ENCODE measurements around the gene NFAM1. TPM values are rescaled to one million over a fixed set of nuclear protein-coding genes. Genes with fewer than 3 reads are reported as not detected.

Gene NFAM1, protein sequence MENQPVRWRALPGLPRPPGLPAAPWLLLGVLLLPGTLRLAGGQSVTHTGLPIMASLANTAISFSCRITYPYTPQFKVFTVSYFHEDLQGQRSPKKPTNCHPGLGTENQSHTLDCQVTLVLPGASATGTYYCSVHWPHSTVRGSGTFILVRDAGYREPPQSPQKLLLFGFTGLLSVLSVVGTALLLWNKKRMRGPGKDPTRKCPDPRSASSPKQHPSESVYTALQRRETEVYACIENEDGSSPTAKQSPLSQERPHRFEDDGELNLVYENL
- total RNA-seq, result 1 to 10 TPM in 3 of 7 donors, under 1 TPM in 4; 0.36 to 3.5 (median 0.91) TPM
- polyA plus RNA-seq, result 1 to 10 TPM in 1 of 2 donors, under 1 TPM in 1; 0.42 to 1.5 TPM
- long read RNA-seq, donor 1, partial matches to known transcripts, result 0 of 1 reads
- long read RNA-seq, donor 1, other reads (novel, unspliced or antisense), result 1 of 1 reads
- long read RNA-seq, donor 2, result 0 reads
- long read RNA-seq, donor 3, full-length matches to known transcripts, result 3 of 5 reads
- long read RNA-seq, donor 3, partial matches to known transcripts, result 0 of 5 reads
- long read RNA-seq, donor 3, other reads (novel, unspliced or antisense), result 2 of 5 reads

DNA sequence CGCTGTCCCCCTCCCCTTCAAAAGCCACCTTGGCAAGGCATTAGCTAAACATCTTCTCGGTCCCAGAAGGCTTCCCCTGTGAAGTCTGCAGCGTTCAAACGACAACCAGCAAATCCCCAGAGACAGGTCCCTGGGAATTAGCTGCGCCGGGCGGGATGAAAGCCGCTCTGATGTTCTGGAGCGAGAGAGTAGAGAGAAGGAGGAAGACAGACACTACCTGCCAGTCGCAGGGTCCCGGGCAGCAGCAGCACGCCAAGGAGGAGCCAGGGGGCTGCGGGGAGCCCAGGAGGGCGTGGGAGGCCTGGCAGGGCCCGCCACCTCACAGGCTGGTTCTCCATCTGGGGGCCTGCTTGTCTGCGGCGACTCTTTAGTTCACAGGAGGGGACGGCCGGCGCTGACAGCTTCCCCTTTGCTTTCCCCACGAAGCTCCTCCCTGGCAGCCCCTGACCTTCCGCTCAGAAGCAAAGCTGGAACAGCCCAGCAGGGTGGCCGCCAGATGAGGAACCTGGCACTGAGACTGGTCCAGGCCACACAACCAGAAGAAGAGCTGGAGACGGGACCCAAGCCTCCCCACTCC lies at the start of gene NFAM1:
NFAM1 (minus strand) TSS at position 384 of the 577 bp plus-strand sequence; CDS start at position 338, 46 bp downstream.
- H3K4me3 ChIP-seq, result no peak within 1 kb of the TSS

DNA sequence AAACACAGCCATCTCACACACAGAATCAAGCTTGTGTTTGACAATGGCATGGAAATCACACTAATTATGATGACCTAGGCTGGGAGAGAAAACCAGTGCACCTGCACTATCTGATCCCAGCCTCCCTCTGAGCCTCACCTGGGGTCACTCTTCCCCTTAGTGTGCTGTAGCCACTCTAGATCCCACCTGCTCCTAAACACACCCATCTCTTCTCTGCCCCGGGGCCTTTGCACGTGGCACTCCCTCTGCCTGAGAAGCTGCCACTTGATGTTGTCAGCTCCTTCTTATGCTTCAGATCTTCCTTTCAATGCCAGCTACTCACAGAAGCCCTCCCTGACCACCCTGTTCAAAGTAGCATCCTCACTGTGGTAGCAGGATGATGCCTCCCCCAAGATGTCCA lies 42.9 kb upstream of the NFAM1 start:
- no peaks in the 10 kb centered on the region for H3K4me1 ChIP-seq (ENCODE audit: insufficient read depth)
- H3K27ac ChIP-seq, result no peak overlapping the region
- no peak overlapping the region for H3K4me3 ChIP-seq
- no peaks in the 10 kb centered on the region for H3K36me3 ChIP-seq
- H3K27me3 ChIP-seq, result no peaks in the 10 kb centered on the region
- no peaks in the 10 kb centered on the region for H3K9me3 ChIP-seq
- no peak for DNase-seq
- TF ChIP-seq POLR2A (IDR thresholded peaks at IDR 0.05) (no peak), EP300 (IDR thresholded peaks at IDR 0.05) (no peak)
- TF ChIP-seq, protein P1, sequence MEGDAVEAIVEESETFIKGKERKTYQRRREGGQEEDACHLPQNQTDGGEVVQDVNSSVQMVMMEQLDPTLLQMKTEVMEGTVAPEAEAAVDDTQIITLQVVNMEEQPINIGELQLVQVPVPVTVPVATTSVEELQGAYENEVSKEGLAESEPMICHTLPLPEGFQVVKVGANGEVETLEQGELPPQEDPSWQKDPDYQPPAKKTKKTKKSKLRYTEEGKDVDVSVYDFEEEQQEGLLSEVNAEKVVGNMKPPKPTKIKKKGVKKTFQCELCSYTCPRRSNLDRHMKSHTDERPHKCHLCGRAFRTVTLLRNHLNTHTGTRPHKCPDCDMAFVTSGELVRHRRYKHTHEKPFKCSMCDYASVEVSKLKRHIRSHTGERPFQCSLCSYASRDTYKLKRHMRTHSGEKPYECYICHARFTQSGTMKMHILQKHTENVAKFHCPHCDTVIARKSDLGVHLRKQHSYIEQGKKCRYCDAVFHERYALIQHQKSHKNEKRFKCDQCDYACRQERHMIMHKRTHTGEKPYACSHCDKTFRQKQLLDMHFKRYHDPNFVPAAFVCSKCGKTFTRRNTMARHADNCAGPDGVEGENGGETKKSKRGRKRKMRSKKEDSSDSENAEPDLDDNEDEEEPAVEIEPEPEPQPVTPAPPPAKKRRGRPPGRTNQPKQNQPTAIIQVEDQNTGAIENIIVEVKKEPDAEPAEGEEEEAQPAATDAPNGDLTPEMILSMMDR (IDR thresholded peaks at IDR 0.05), result no peak
- WGBS, 3 donors, result 89 to 94% (median 92%) methylated on average over 2 of the region's 2 CpGs
- intact Hi-C loops (cut with DNase I), result no loop called here

More for the DNA sequence above, at the start of gene NFAM1:
- no peak for DNase-seq
- Histone ChIP-seq H3K36me3 (no peaks in the 10 kb centered on the region), H3K27me3 (no peaks in the 10 kb centered on the region), H3K27ac (no peak within 1 kb of the TSS), H3K4me1 (ENCODE audit: insufficient read depth) (no peaks in the 10 kb centered on the region), H3K9me3 (no peaks in the 10 kb centered on the region)
- TF ChIP-seq EP300 (IDR thresholded peaks at IDR 0.05) (no peak), POLR2A (IDR thresholded peaks at IDR 0.05) (no peak)
- TF ChIP-seq, protein P1 (IDR thresholded peaks at IDR 0.05), result no peak
- WGBS, 3 donors, result 43 to 53% (median 43%) methylated on average over 19 to 24 of the region's 24 CpGs
- intact Hi-C loops (cut with DNase I), result no loop called here

DNA sequence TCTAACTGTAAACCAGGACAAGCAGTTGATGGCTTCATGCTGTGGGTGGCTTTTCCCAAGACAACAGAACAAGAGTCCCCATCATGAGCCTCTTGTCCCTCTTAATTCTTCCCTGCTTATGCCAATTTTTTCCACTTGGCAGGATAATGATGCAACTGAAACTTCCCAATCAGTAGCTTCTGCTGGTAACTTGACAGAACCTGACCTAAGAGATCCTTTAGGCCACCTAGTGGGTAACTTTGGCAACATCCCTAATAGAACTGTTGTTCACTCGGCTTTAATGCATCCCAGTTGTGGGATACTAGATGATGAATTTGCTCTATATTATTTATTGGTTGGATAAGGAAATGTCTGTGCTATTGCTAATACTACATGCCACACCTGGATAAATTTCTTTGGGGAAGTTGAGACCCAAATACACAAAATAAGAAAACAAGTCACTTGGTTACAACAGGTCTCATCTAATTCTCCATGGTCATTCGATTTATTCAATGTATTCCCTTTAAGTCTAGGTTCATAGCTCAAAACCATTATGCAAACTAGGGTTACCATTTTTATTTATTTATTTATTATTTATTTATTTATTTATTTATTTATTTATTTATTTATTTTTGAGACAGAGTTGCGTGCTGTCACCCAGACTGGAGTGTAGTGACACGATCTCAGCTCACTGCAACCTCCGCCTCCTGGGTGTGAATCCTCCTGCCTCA lies 41.4 kb upstream of the NFAM1 start:
- H3K4me1 ChIP-seq (ENCODE audit: insufficient read depth), result no peaks in the 10 kb centered on the region
- no peak for DNase-seq

DNA sequence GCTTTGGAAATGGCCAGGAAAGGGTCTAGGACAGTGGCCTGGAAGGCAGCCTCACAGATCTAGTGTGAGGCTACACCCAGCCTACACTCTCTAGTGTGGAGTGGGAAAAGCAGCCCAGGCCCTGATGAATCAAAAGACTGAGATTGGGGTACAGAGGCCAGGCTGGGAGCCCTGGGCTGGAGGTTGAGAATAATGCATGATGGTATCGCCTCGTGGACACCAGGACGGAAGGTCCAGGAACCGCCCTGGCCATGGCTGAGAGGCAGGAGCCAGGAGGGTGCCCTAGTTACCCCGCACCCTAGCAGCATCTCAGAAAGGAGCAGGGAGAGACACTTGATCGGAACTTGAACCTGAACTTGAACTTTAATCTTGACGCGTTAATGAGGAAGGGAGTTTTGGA lies 40.5 kb upstream of the NFAM1 start:
- H3K27ac ChIP-seq, result no peak overlapping the region
- no peaks in the 10 kb centered on the region for H3K27me3 ChIP-seq
- no peak overlapping the region for H3K4me3 ChIP-seq
- no peaks in the 10 kb centered on the region for H3K36me3 ChIP-seq
- DNase-seq, result no peak
- no peaks in the 10 kb centered on the region for H3K4me1 ChIP-seq (ENCODE audit: insufficient read depth)
- 84 to 91% (median 88%) methylated on average over 8 of the region's 8 CpGs for WGBS, 3 donors
- TF ChIP-seq EP300 (IDR thresholded peaks at IDR 0.05), result no peak
- TF ChIP-seq, protein P1 (IDR thresholded peaks at IDR 0.05), result no peak
- no peaks in the 10 kb centered on the region for H3K9me3 ChIP-seq
- intact Hi-C loops (cut with DNase I), result no loop called here

More for the DNA sequence above, 41.4 kb upstream of the NFAM1 start:
- intact Hi-C loops (cut with DNase I), result no loop called here
- 74 to 75% (median 75%) methylated on average over 5 of the region's 5 CpGs for WGBS, 3 donors
- Histone ChIP-seq H3K27ac (no peak overlapping the region), H3K4me3 (no peak overlapping the region), H3K9me3 (no peaks in the 10 kb centered on the region), H3K27me3 (no peaks in the 10 kb centered on the region), H3K36me3 (no peaks in the 10 kb centered on the region)
- TF ChIP-seq, protein P1 (IDR thresholded peaks at IDR 0.05), result peak in 2 of 3 donors; percentile 28 to 34
- TF ChIP-seq POLR2A (IDR thresholded peaks at IDR 0.05) (no peak), EP300 (IDR thresholded peaks at IDR 0.05) (no peak)
